Ascending aorta (tissue), 2 donors: ENCODE measurements around the gene ARL4A. TPM values are rescaled to one million over a fixed set of nuclear protein-coding genes. Genes with fewer than 3 reads are reported as not detected.

Source experiments
- DNase-seq, 2 donors: peaks; one replicate each; pipeline ENCODE4 v3.0.0-alpha.2; 2019; ENCODE audit warnings: low spot score in 2 of 2
- H3K27ac ChIP-seq, 2 donors: fragments of 200-600 bp; sonication (generic); one replicate each; pipeline ENCODE4 v1.5.1; 2016 to 2017; ENCODE audit warnings: mild to moderate bottlenecking in 1 of 2
- H3K27me3 ChIP-seq: fragments of 200-600 bp; sonication (generic); one replicate; pipeline ENCODE4 v1.5.1; 2017
- H3K36me3 ChIP-seq, 2 donors: fragments of 200-600 bp; sonication (generic); one replicate each; pipeline ENCODE4 v1.5.1; 2016
- H3K4me1 ChIP-seq, 2 donors: fragments of 200-600 bp; sonication (generic); one replicate each; pipeline ENCODE4 v1.5.1; 2016 to 2017; ENCODE audit warnings: mild to moderate bottlenecking in 1 of 2
- H3K4me3 ChIP-seq, 2 donors: fragments of 200-600 bp; sonication (generic); one replicate each; pipeline ENCODE4 v1.5.1; 2016 to 2017; ENCODE audit warnings: mild to moderate bottlenecking in 1 of 2
- H3K9me3 ChIP-seq, 2 donors: fragments of 200-600 bp; sonication (generic); one replicate each; pipeline ENCODE4 v1.5.1; 2016
- intact Hi-C: fragments of 100-400 bp; cut with DNase I; formaldehyde crosslinking; loops from one replicate; pipeline ENCODE4 v1.15.1; 2023
- total RNA-seq: library from RNA; depleted of rRNA; stranded (reverse); fragments of >200 nt; gene quantifications from one replicate; pipeline ENCODE4 v1.1.0, GENCODE V29; 2016
- TF ChIP-seq, protein P1 (sequence below), 3 experiments: fragments of 200-600 bp in 2 of 3; fragments of 450-650 bp in 1 of 3; sonication (generic) in 2 of 3; IDR thresholded peaks; one replicate each; pipeline ENCODE4 v1.5.1; 2016 to 2019; ENCODE audit warnings: antibody characterized with exemption in 3 of 3, mild to moderate bottlenecking in 1 of 3, moderate library complexity in 1 of 3

ARL4A gene
- total RNA-seq, 1 donor from 2014 or later = 55.5 TPM

- Histone ChIP-seq H3K36me3 (no peaks in the 10 kb centered on the region), H3K27ac (no peak overlapping the region), H3K4me3 (no peak overlapping the region), H3K4me1 (peaks cover 0 to 2% of the 10 kb centered on the region in 2 donors), H3K9me3 (no peaks in the 10 kb centered on the region), H3K27me3 (no peaks in the 10 kb centered on the region)
- no peak for DNase-seq
- TF ChIP-seq, protein P1, sequence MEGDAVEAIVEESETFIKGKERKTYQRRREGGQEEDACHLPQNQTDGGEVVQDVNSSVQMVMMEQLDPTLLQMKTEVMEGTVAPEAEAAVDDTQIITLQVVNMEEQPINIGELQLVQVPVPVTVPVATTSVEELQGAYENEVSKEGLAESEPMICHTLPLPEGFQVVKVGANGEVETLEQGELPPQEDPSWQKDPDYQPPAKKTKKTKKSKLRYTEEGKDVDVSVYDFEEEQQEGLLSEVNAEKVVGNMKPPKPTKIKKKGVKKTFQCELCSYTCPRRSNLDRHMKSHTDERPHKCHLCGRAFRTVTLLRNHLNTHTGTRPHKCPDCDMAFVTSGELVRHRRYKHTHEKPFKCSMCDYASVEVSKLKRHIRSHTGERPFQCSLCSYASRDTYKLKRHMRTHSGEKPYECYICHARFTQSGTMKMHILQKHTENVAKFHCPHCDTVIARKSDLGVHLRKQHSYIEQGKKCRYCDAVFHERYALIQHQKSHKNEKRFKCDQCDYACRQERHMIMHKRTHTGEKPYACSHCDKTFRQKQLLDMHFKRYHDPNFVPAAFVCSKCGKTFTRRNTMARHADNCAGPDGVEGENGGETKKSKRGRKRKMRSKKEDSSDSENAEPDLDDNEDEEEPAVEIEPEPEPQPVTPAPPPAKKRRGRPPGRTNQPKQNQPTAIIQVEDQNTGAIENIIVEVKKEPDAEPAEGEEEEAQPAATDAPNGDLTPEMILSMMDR (IDR thresholded peaks at IDR 0.05) = no peak
- intact Hi-C loops = no loop called here
Measured at GRCh38 chr7:12727455-12728191, 40.2 kb downstream of the ARL4A start.

DNA sequence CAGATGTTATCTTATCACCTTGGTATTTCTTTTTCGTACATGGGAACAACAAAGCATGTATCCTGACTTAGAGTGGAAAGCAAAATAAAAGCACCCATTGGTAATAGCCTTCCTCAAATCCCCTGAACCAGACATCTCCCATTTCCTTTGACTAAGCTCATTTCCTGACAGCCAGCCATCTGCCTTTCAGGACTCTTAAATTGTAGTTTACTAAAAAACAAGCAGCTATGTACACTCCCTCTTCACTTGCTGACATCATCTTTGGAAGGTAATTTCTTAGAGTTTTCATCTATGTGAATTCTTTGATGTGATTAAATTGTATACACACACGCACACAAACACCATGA is 40.7 kb downstream of the ARL4A start:
- TF ChIP-seq, protein P1 (IDR thresholded peaks at IDR 0.05) = no peak
- DNase-seq = no peak
- H3K27me3 ChIP-seq = no peaks in the 10 kb centered on the region
- no peak overlapping the region for H3K27ac ChIP-seq
- peaks cover 0 to 2% of the 10 kb centered on the region in 2 donors for H3K4me1 ChIP-seq
- no peaks in the 10 kb centered on the region for H3K36me3 ChIP-seq
- H3K4me3 ChIP-seq = no peak overlapping the region
- intact Hi-C loops = no loop called here
- H3K9me3 ChIP-seq = no peaks in the 10 kb centered on the region

DNA sequence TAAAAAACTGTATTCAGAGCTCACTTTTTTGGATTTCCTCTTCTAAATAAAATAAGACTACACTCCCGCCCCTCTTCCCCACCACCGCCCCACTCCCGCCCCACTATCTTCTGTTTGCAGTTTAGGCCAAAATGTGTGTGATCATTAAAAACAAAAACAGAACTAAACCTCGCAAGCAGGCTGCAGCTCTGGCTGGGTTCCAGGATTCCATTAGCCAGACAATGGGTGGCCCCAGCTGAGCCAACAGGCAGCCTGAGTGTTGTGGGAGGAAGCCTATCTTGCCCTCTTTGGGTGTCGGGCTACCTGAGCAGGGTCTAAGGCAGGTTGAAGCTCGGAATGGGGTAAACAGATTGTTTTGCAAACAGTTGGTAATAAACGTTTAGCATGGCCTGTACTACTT is 41.7 kb downstream of the ARL4A start:
- H3K27ac ChIP-seq = no peak overlapping the region
- H3K4me3 ChIP-seq = no peak overlapping the region
- TF ChIP-seq, protein P1 (IDR thresholded peaks at IDR 0.05) = no peak
- H3K4me1 ChIP-seq = peaks cover 0 to 2% of the 10 kb centered on the region in 2 donors
- DNase-seq = peak in 1 of 2 donors; percentile 72
- no peaks in the 10 kb centered on the region for H3K9me3 ChIP-seq
- no peaks in the 10 kb centered on the region for H3K27me3 ChIP-seq
- no peaks in the 10 kb centered on the region for H3K36me3 ChIP-seq
- intact Hi-C loops = no loop called here

- intact Hi-C loops = no loop called here
- Histone ChIP-seq H3K27me3 (no peaks in the 10 kb centered on the region), H3K4me3 (no peak overlapping the region), H3K27ac (no peak overlapping the region), H3K4me1 (peaks cover 0 to 2% of the 10 kb centered on the region in 2 donors), H3K9me3 (no peaks in the 10 kb centered on the region), H3K36me3 (no peaks in the 10 kb centered on the region)
- TF ChIP-seq, protein P1 (IDR thresholded peaks at IDR 0.05) = no peak
- DNase-seq = no peak
Measured at GRCh38 chr7:12730523-12730922, 43.1 kb downstream of the ARL4A start.

GRCh38 chr7:12731214-12731656 is 43.8 kb downstream of the ARL4A start:
- Histone ChIP-seq H3K36me3 (no peaks in the 10 kb centered on the region), H3K4me1 (peaks cover 0 to 2% of the 10 kb centered on the region in 2 donors), H3K27ac (no peak overlapping the region), H3K9me3 (no peaks in the 10 kb centered on the region), H3K4me3 (no peak overlapping the region), H3K27me3 (no peaks in the 10 kb centered on the region)
- TF ChIP-seq, protein P1 (IDR thresholded peaks at IDR 0.05) = no peak
- no peak for DNase-seq
- intact Hi-C loops = no loop called here
